HepG2 (cell line): Measurements from ENCODE around the gene DUSP2. TPM values are rescaled to one million over a fixed set of nuclear protein-coding genes. Genes with fewer than 3 reads are reported as not detected.

ENCODE experiments used
- IRF2 ChIP-seq: IDR thresholded peaks from 2 replicates; pipeline ENCODE4 v1.6.1; 2018; ENCODE audit warnings: missing genetic modification reagents, missing compliant biosample characterization
- SMAD1 ChIP-seq: sonication (generic); formaldehyde crosslinking; IDR thresholded peaks from 2 replicates; pipeline ENCODE4 v1.4.0; 2020; ENCODE audit warnings: missing genetic modification reagents, low read depth, mild to moderate bottlenecking, borderline replicate concordance
- SMYD3 ChIP-seq: sonication (generic); formaldehyde crosslinking; IDR thresholded peaks from 2 replicates; pipeline ENCODE4 v1.8.1; 2023; ENCODE audit warnings: mild to moderate bottlenecking, missing genetic modification reagents
- XBP1 ChIP-seq: sonication (generic); formaldehyde crosslinking; IDR thresholded peaks from 2 replicates; pipeline ENCODE4 v1.5.0; 2020; ENCODE audit warnings: missing genetic modification reagents
- ZBTB7B ChIP-seq: sonication (generic); formaldehyde crosslinking; IDR thresholded peaks from 2 replicates; pipeline ENCODE4 v1.4.0; 2020; ENCODE audit warnings: missing genetic modification reagents
- ZFP36L1 ChIP-seq: sonication (generic); formaldehyde crosslinking; IDR thresholded peaks from 2 replicates; pipeline ENCODE4 v1.8.0; 2022; ENCODE audit warnings: mild to moderate bottlenecking, missing genetic modification reagents, moderate library complexity
- ZSCAN5A ChIP-seq: sonication (generic); formaldehyde crosslinking; IDR thresholded peaks from 2 replicates; pipeline ENCODE4 v1.8.0; 2022; ENCODE audit warnings: mild to moderate bottlenecking, missing genetic modification reagents, borderline replicate concordance
- ZSCAN9 ChIP-seq: IDR thresholded peaks from 2 replicates; pipeline ENCODE4 v1.6.1; 2016; ENCODE audit warnings: borderline replicate concordance
- polyA plus RNA-seq, 8 experiments: library from polyadenylated mRNA; depleted of rRNA in 3 of 8; stranded (reverse) in 7 of 8; unstranded in 1 of 8; fragments of >200 nt; fragmentation: Illumina TruSeq in 4 of 8; extraction: Trizol in 4 of 8; gene quantifications; 2 replicates each; pipeline versions ENCODE4 v1.2.1 to v1.2.3, GENCODE V29; 2011 to 2016; ENCODE audit warnings: low read depth in 4 of 8, missing spikeins in 1 of 8, mixed read lengths in 1 of 8; ENCODE audit not compliant: insufficient read depth in 1 of 8
- total RNA-seq, 5 experiments: library from RNA; depleted of rRNA; stranded (reverse); fragments of >200 nt; fragmentation: Illumina TruSeq; extraction: Trizol; gene quantifications; 2 replicates each; pipeline ENCODE4 v1.2.3, GENCODE V29; 2016; ENCODE audit warnings: low read depth in 1 of 5
- TF ChIP-seq, protein P1 (sequence below): sonication (generic); formaldehyde crosslinking; IDR thresholded peaks from 2 replicates; pipeline ENCODE4; 2020; ENCODE audit warnings: missing genetic modification reagents, mild to moderate bottlenecking, borderline replicate concordance
- TF ChIP-seq, protein P2 (sequence below): sonication (generic); formaldehyde crosslinking; IDR thresholded peaks from 2 replicates; pipeline ENCODE4 v1.4.0; 2020; ENCODE audit warnings: mild to moderate bottlenecking, low read depth, missing genetic modification reagents
- TF ChIP-seq, protein P3 (sequence below): fragments of 450-650 bp; IDR thresholded peaks from 2 replicates; pipeline ENCODE4 v1.6.1; 2016
- TF ChIP-seq, protein P4 (sequence below): IDR thresholded peaks from 2 replicates; pipeline ENCODE4 v1.6.1; 2012; ENCODE audit warnings: inconsistent platforms
- TF ChIP-seq, protein P5 (sequence below): sonication (generic); formaldehyde crosslinking; IDR thresholded peaks from 2 replicates; pipeline ENCODE4 v1.4.0; 2020; ENCODE audit warnings: mild to moderate bottlenecking, missing genetic modification reagents
- TF ChIP-seq, protein P6 (sequence below): IDR thresholded peaks from 2 replicates; pipeline ENCODE4 v1.6.1; 2016; ENCODE audit warnings: low read depth, borderline replicate concordance

The DUSP2 gene
- total and polyA plus RNA-seq, 2 of the 13 experiments (the other 11 are each of a cell fraction or from before 2014, with no cell fraction given), result not detected

- TF ChIP-seq, protein P1, sequence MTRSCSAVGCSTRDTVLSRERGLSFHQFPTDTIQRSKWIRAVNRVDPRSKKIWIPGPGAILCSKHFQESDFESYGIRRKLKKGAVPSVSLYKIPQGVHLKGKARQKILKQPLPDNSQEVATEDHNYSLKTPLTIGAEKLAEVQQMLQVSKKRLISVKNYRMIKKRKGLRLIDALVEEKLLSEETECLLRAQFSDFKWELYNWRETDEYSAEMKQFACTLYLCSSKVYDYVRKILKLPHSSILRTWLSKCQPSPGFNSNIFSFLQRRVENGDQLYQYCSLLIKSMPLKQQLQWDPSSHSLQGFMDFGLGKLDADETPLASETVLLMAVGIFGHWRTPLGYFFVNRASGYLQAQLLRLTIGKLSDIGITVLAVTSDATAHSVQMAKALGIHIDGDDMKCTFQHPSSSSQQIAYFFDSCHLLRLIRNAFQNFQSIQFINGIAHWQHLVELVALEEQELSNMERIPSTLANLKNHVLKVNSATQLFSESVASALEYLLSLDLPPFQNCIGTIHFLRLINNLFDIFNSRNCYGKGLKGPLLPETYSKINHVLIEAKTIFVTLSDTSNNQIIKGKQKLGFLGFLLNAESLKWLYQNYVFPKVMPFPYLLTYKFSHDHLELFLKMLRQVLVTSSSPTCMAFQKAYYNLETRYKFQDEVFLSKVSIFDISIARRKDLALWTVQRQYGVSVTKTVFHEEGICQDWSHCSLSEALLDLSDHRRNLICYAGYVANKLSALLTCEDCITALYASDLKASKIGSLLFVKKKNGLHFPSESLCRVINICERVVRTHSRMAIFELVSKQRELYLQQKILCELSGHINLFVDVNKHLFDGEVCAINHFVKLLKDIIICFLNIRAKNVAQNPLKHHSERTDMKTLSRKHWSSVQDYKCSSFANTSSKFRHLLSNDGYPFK, result peak; percentile 35; the same call in 1 of the 2 replicates
- TF ChIP-seq XBP1 (CRISPR knock-in tag), result no peak
- TF ChIP-seq SMYD3 (CRISPR knock-in tag), result no peak
- TF ChIP-seq IRF2 (CRISPR knock-in tag), result 0 out of 2 replicates have a peak, but pooled peaks have one; percentile 13
- TF ChIP-seq, protein P2, sequence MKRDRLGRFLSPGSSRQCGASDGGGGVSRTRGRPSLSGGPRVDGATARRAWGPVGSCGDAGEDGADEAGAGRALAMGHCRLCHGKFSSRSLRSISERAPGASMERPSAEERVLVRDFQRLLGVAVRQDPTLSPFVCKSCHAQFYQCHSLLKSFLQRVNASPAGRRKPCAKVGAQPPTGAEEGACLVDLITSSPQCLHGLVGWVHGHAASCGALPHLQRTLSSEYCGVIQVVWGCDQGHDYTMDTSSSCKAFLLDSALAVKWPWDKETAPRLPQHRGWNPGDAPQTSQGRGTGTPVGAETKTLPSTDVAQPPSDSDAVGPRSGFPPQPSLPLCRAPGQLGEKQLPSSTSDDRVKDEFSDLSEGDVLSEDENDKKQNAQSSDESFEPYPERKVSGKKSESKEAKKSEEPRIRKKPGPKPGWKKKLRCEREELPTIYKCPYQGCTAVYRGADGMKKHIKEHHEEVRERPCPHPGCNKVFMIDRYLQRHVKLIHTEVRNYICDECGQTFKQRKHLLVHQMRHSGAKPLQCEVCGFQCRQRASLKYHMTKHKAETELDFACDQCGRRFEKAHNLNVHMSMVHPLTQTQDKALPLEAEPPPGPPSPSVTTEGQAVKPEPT (CRISPR knock-in tag), result 0 out of 2 replicates have a peak, but pooled peaks have one; percentile 39
- TF ChIP-seq, protein P3, sequence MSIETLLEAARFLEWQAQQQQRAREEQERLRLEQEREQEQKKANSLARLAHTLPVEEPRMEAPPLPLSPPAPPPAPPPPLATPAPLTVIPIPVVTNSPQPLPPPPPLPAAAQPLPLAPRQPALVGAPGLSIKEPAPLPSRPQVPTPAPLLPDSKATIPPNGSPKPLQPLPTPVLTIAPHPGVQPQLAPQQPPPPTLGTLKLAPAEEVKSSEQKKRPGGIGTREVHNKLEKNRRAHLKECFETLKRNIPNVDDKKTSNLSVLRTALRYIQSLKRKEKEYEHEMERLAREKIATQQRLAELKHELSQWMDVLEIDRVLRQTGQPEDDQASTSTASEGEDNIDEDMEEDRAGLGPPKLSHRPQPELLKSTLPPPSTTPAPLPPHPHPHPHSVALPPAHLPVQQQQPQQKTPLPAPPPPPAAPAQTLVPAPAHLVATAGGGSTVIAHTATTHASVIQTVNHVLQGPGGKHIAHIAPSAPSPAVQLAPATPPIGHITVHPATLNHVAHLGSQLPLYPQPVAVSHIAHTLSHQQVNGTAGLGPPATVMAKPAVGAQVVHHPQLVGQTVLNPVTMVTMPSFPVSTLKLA, result no peak
- no peak for TF ChIP-seq ZSCAN9
- no peak for TF ChIP-seq SMAD1
- TF ChIP-seq ZBTB7B (CRISPR knock-in tag), result no peak
- TF ChIP-seq, protein P4, sequence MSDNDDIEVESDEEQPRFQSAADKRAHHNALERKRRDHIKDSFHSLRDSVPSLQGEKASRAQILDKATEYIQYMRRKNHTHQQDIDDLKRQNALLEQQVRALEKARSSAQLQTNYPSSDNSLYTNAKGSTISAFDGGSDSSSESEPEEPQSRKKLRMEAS, result peak; percentile 47
- TF ChIP-seq ZFP36L1 (CRISPR knock-in tag), result no peak
- TF ChIP-seq, protein P5, sequence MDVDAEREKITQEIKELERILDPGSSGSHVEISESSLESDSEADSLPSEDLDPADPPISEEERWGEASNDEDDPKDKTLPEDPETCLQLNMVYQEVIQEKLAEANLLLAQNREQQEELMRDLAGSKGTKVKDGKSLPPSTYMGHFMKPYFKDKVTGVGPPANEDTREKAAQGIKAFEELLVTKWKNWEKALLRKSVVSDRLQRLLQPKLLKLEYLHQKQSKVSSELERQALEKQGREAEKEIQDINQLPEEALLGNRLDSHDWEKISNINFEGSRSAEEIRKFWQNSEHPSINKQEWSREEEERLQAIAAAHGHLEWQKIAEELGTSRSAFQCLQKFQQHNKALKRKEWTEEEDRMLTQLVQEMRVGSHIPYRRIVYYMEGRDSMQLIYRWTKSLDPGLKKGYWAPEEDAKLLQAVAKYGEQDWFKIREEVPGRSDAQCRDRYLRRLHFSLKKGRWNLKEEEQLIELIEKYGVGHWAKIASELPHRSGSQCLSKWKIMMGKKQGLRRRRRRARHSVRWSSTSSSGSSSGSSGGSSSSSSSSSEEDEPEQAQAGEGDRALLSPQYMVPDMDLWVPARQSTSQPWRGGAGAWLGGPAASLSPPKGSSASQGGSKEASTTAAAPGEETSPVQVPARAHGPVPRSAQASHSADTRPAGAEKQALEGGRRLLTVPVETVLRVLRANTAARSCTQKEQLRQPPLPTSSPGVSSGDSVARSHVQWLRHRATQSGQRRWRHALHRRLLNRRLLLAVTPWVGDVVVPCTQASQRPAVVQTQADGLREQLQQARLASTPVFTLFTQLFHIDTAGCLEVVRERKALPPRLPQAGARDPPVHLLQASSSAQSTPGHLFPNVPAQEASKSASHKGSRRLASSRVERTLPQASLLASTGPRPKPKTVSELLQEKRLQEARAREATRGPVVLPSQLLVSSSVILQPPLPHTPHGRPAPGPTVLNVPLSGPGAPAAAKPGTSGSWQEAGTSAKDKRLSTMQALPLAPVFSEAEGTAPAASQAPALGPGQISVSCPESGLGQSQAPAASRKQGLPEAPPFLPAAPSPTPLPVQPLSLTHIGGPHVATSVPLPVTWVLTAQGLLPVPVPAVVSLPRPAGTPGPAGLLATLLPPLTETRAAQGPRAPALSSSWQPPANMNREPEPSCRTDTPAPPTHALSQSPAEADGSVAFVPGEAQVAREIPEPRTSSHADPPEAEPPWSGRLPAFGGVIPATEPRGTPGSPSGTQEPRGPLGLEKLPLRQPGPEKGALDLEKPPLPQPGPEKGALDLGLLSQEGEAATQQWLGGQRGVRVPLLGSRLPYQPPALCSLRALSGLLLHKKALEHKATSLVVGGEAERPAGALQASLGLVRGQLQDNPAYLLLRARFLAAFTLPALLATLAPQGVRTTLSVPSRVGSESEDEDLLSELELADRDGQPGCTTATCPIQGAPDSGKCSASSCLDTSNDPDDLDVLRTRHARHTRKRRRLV, result no peak
- TF ChIP-seq ZSCAN5A (CRISPR knock-in tag), result no peak
- TF ChIP-seq, protein P6, sequence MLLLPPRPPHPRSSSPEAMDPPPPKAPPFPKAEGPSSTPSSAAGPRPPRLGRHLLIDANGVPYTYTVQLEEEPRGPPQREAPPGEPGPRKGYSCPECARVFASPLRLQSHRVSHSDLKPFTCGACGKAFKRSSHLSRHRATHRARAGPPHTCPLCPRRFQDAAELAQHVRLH (CRISPR knock-in tag), result no peak
Measured at GRCh38 chr2:96116879-96117533, 28.2 kb downstream of the DUSP2 start (continued).
